ENCODE measurements around the gene PAPSS2.
"Not testable (repeated sequence)": the region's sequence is repeated elsewhere in the genome, so short reads cannot be mapped to it uniquely, and the experiment has no call there.

The PAPSS2 gene

DNA sequence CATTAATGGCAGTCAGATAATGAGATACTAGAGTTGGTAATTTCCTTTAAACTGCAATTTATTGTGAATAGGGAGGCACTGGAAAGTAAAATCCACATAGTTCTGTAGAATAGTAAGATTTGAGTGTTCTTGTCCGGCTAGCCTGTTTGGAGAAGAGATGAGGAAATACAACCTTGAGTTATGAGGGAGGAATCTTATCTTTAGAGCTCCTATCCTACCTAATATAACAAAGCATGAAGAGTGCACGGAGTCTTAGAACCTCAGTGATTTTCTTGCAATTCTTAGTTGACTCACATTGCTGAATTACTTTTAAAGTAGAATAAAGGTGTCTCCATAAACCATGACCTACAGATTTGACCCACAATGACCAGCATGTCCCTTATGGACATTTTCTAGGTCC, 84.9 kb downstream of the PAPSS2 start:
- Histone ChIP-seq H3K36me3 (ENCODE audit: control insufficient read depth in 4 of 4, insufficient read depth in 4 of 4, low read length in 3 of 4) (no peaks in the 10 kb centered on the region), H3K27me3 (replicated peaks in 2 of 5; ENCODE audit: control insufficient read depth in 4 of 5, insufficient read depth in 5 of 5, low read length in 4 of 5) (no peaks in the 10 kb centered on the region), H3K27ac (ENCODE audit: insufficient read depth in 1 of 2, low read depth in 1 of 2, low read length in 2 of 2, poor library complexity in 1 of 2, severe bottlenecking in 2 of 2) (no peak overlapping the region), H3K4me1 (ENCODE audit: control extremely low read depth in 1 of 4, control insufficient read depth in 4 of 4, insufficient read depth in 4 of 4, low read length in 3 of 4) (peaks cover 0 to 4% (median 0%) of the 10 kb centered on the region in 4 experiments), H3K9me3 (ENCODE audit: control extremely low read depth in 1 of 5, control insufficient read depth in 4 of 5, insufficient read depth in 2 of 5, low read depth in 1 of 5, low read length in 4 of 5) (no peaks in the 10 kb centered on the region), H3K4me3 (ENCODE audit: control insufficient read depth in 1 of 7, extremely low read depth in 1 of 7, insufficient read depth in 4 of 7, low read depth in 2 of 7, low read length in 6 of 7) (no peak overlapping the region)
- ChIA-PET CTCF (interaction anchor here (0.9 to 1.2 kb wide), 2 partner anchors 11 to 89 kb away, joined by 3 to 4 read pairs; no protein-coding TSS in a partner anchor), POLR2A (no interaction called here)
- DNase-seq, result no peak
- WGBS (ENCODE audit: insufficient coverage), result no CpG with 5 or more reads among the region's 2 CpGs

DNA sequence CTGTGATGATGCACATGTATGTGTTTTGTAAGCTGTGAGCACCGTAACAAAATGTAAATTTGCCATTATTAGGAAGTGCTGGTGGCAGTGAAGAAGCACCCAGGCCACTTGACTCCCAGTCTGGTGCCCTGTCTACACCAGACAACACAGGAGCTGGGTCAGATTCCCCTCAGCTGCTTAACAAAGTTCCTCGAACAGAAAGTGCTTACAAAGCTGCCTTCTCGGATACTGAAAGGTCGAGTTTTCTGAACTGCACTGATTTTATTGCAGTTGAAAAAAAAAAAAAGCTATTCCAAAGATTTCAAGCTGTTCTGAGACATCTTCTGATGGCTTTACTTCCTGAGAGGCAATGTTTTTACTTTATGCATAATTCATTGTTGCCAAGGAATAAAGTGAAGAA, 87.2 kb downstream of the PAPSS2 start:
- Histone ChIP-seq H3K27ac (ENCODE audit: insufficient read depth in 1 of 2, low read depth in 1 of 2, low read length in 2 of 2, poor library complexity in 1 of 2, severe bottlenecking in 2 of 2) (no peak overlapping the region), H3K27me3 (replicated peaks in 2 of 5; ENCODE audit: control insufficient read depth in 4 of 5, insufficient read depth in 5 of 5, low read length in 4 of 5) (no peaks in the 10 kb centered on the region), H3K9me3 (ENCODE audit: control extremely low read depth in 1 of 5, control insufficient read depth in 4 of 5, insufficient read depth in 2 of 5, low read depth in 1 of 5, low read length in 4 of 5) (no peaks in the 10 kb centered on the region), H3K4me3 (ENCODE audit: control insufficient read depth in 1 of 7, extremely low read depth in 1 of 7, insufficient read depth in 4 of 7, low read depth in 2 of 7, low read length in 6 of 7) (no peak overlapping the region), H3K4me1 (ENCODE audit: control extremely low read depth in 1 of 4, control insufficient read depth in 4 of 4, insufficient read depth in 4 of 4, low read length in 3 of 4) (peaks cover 4 to 17% (median 10%) of the 10 kb centered on the region in 4 experiments), H3K36me3 (ENCODE audit: control insufficient read depth in 4 of 4, insufficient read depth in 4 of 4, low read length in 3 of 4) (no peaks in the 10 kb centered on the region)
- WGBS (ENCODE audit: insufficient coverage), result 98% methylated on average over 4 of the region's 4 CpGs
- CTCF ChIA-PET, result no interaction called here
- no peak for DNase-seq
- POLR2A ChIA-PET, result no interaction called here

DNA sequence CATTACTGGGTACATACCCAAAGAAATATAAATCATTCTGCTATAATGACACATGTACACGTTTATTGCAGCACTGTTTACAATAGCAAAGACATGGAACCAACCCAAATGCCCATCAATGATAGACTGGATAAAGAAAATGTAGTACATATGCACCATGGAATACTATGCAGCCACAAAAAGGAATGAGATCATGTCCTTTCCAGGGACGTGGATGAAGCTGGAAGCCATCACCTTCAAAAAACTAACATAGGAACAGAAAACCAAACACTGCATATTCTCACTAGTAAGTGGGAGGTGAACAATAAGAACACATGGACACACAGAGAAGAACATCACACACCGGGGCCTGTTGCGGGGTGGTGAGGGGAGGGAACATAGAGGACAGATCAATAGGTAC, 88.6 kb downstream of the PAPSS2 start:
- CTCF ChIA-PET, result interaction anchor here (1.2 to 1.8 kb wide), 2 partner anchors 13 to 16 kb away, joined by 3 to 4 read pairs; no protein-coding TSS in a partner anchor
- DNase-seq; POLR2A ChIA-PET; H3K4me3 ChIP-seq (ENCODE audit: control insufficient read depth in 1 of 7, extremely low read depth in 1 of 7, insufficient read depth in 4 of 7, low read depth in 2 of 7, low read length in 6 of 7); H3K27me3 ChIP-seq (replicated peaks in 2 of 5; ENCODE audit: control insufficient read depth in 4 of 5, insufficient read depth in 5 of 5, low read length in 4 of 5); H3K9me3 ChIP-seq (ENCODE audit: control extremely low read depth in 1 of 5, control insufficient read depth in 4 of 5, insufficient read depth in 2 of 5, low read depth in 1 of 5, low read length in 4 of 5); H3K36me3 ChIP-seq (ENCODE audit: control insufficient read depth in 4 of 4, insufficient read depth in 4 of 4, low read length in 3 of 4); H3K27ac ChIP-seq (ENCODE audit: insufficient read depth in 1 of 2, low read depth in 1 of 2, low read length in 2 of 2, poor library complexity in 1 of 2, severe bottlenecking in 2 of 2): not testable (repeated sequence)
- WGBS (ENCODE audit: insufficient coverage), result no CpG with 5 or more reads among the region's 4 CpGs
- H3K4me1 ChIP-seq (ENCODE audit: control extremely low read depth in 1 of 4, control insufficient read depth in 4 of 4, insufficient read depth in 4 of 4, low read length in 3 of 4), result peaks cover 4 to 17% (median 10%) of the 10 kb centered on the region in 4 experiments

DNA sequence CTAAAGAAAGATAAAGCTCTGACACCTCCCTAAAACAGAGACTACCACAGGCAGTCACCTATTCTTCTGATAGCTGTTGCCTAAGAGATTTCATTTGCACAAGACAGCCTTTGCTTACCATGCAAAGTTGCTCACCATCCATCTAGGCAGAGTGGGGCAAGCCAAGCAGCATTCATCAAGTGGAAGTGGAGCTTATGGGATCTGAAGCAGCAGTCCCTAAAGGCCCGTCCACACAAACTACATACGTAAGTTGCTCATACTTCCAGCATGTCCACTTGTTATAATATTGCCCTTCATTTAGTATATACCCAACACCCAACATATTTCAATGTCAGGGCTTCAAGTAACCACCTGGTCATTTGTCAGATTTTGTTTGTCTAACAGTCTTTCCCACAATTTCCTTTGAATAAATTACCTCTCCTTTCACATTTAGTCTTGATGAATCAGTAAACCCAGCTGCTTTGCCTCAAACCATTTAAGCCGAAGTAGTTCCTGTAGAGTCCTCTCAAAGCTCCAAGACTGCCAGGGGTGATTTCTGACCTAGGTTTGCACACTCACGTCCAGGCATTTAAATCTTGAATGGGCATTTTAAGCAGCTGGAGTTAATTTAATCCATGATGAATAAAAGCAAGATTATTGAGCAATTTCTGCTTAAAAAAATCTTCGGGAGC, 90.5 kb downstream of the PAPSS2 start:
- Histone ChIP-seq H3K27me3 (replicated peaks in 2 of 5; ENCODE audit: control insufficient read depth in 4 of 5, insufficient read depth in 5 of 5, low read length in 4 of 5) (no peaks in the 10 kb centered on the region), H3K4me1 (ENCODE audit: control extremely low read depth in 1 of 4, control insufficient read depth in 4 of 4, insufficient read depth in 4 of 4, low read length in 3 of 4) (peaks cover 4 to 17% (median 10%) of the 10 kb centered on the region in 4 experiments), H3K9me3 (ENCODE audit: control extremely low read depth in 1 of 5, control insufficient read depth in 4 of 5, insufficient read depth in 2 of 5, low read depth in 1 of 5, low read length in 4 of 5) (no peaks in the 10 kb centered on the region), H3K36me3 (ENCODE audit: control insufficient read depth in 4 of 4, insufficient read depth in 4 of 4, low read length in 3 of 4) (peaks cover 0 to 10% (median 4%) of the 10 kb centered on the region in 4 experiments), H3K27ac (ENCODE audit: insufficient read depth in 1 of 2, low read depth in 1 of 2, low read length in 2 of 2, poor library complexity in 1 of 2, severe bottlenecking in 2 of 2) (no peak overlapping the region), H3K4me3 (ENCODE audit: control insufficient read depth in 1 of 7, extremely low read depth in 1 of 7, insufficient read depth in 4 of 7, low read depth in 2 of 7, low read length in 6 of 7) (no peak overlapping the region)
- ChIA-PET CTCF (interaction anchor here (0.9 to 2.4 kb wide), 4 partner anchors 11 to 811 kb away, joined by 3 to 12 read pairs (median 4); no protein-coding TSS in a partner anchor), POLR2A (no interaction called here)
- DNase-seq, result peak; percentile 12 to 60 (median 42)
- WGBS (ENCODE audit: insufficient coverage), result 43% methylated on average over 3 of the region's 5 CpGs

DNA sequence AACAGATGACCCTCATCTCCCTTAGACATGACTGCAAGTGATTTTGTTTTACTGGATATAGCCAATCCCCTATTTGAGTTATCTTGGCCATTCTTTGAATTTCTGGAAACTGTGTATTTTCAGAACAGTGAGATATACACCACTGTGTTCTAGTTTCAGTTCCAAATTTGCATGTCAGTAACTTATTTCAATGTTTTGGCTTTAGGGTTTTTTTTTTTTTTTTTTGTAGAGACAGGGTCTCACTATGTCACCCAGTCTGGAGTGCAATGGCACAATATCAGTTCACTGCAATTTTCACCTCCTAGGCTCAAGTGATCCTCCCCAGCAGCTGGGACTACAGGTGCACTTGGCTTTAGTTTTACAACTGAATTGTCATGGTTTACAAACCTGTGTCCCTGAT, 91.1 kb downstream of the PAPSS2 start:
- H3K4me3 ChIP-seq (ENCODE audit: control insufficient read depth in 1 of 7, extremely low read depth in 1 of 7, insufficient read depth in 4 of 7, low read depth in 2 of 7, low read length in 6 of 7), result no peak overlapping the region
- no peak overlapping the region for H3K27ac ChIP-seq (ENCODE audit: insufficient read depth in 1 of 2, low read depth in 1 of 2, low read length in 2 of 2, poor library complexity in 1 of 2, severe bottlenecking in 2 of 2)
- H3K4me1 ChIP-seq (ENCODE audit: control extremely low read depth in 1 of 4, control insufficient read depth in 4 of 4, insufficient read depth in 4 of 4, low read length in 3 of 4), result peaks cover 4 to 14% (median 10%) of the 10 kb centered on the region in 4 experiments
- no peaks in the 10 kb centered on the region for H3K27me3 ChIP-seq (replicated peaks in 2 of 5; ENCODE audit: control insufficient read depth in 4 of 5, insufficient read depth in 5 of 5, low read length in 4 of 5)
- POLR2A ChIA-PET, result no interaction called here
- H3K9me3 ChIP-seq (ENCODE audit: control extremely low read depth in 1 of 5, control insufficient read depth in 4 of 5, insufficient read depth in 2 of 5, low read depth in 1 of 5, low read length in 4 of 5), result no peaks in the 10 kb centered on the region
- no peak for DNase-seq
- CTCF ChIA-PET, result interaction anchor here (0.9 to 2.4 kb wide), 5 partner anchors 7 to 19 kb away, joined by 4 to 12 read pairs (median 5); no protein-coding TSS in a partner anchor
- H3K36me3 ChIP-seq (ENCODE audit: control insufficient read depth in 4 of 4, insufficient read depth in 4 of 4, low read length in 3 of 4), result peaks cover under 1 to 13% (median 8%) of the 10 kb centered on the region in 4 experiments

DNA sequence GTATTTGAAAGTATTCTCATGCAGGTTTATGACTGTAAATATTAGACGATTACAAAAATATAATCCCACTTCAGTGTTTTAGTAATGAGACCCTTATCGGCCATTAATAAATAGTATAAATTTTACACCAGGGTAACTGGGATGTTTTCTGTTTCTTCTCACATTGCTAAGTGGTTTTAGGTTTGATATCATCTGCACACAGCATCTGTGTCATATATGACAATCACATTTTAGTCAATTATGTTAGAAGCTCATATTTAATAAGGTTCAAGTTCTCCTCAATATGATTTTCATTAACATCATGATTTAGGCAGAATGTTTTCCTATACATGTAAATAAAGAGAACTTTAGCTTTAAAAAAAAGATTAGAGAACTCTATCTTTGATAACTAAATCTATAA, 91.6 kb downstream of the PAPSS2 start:
- no peak overlapping the region for H3K27ac ChIP-seq (ENCODE audit: insufficient read depth in 1 of 2, low read depth in 1 of 2, low read length in 2 of 2, poor library complexity in 1 of 2, severe bottlenecking in 2 of 2)
- peaks cover 6 to 18% (median 13%) of the 10 kb centered on the region in 4 experiments for H3K36me3 ChIP-seq (ENCODE audit: control insufficient read depth in 4 of 4, insufficient read depth in 4 of 4, low read length in 3 of 4)
- no peaks in the 10 kb centered on the region for H3K27me3 ChIP-seq (replicated peaks in 2 of 5; ENCODE audit: control insufficient read depth in 4 of 5, insufficient read depth in 5 of 5, low read length in 4 of 5)
- peaks cover 4 to 14% (median 10%) of the 10 kb centered on the region in 4 experiments for H3K4me1 ChIP-seq (ENCODE audit: control extremely low read depth in 1 of 4, control insufficient read depth in 4 of 4, insufficient read depth in 4 of 4, low read length in 3 of 4)
- no CpG with 5 or more reads among the region's 2 CpGs for WGBS (ENCODE audit: insufficient coverage)
- ChIA-PET POLR2A (no interaction called here), CTCF (interaction anchor here (0.9 to 2.4 kb wide), 4 partner anchors 8 to 18 kb away, joined by 4 to 12 read pairs (median 6); no protein-coding TSS in a partner anchor)
- H3K9me3 ChIP-seq (ENCODE audit: control extremely low read depth in 1 of 5, control insufficient read depth in 4 of 5, insufficient read depth in 2 of 5, low read depth in 1 of 5, low read length in 4 of 5), result no peaks in the 10 kb centered on the region
- no peak overlapping the region for H3K4me3 ChIP-seq (ENCODE audit: control insufficient read depth in 1 of 7, extremely low read depth in 1 of 7, insufficient read depth in 4 of 7, low read depth in 2 of 7, low read length in 6 of 7)
- no peak for DNase-seq

DNA sequence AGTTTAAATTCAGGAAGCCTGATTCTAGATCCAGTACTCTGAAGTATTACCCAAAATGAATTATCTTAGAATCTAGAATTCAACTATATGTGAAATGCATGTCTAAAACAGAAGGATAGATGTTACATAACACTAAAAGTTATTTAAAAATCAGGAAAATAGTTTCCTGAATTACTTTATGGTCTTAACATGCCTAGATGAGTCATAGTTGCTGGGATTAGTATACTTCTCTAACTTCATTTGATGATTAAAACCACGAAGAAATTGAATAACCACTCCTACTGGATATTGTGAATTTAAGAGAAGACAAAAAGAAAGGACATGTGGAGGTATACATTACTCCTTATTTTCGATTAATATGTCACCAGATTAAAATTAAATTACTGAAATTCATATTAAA, 92.9 kb downstream of the PAPSS2 start:
- peaks cover 4 to 14% (median 10%) of the 10 kb centered on the region in 4 experiments for H3K4me1 ChIP-seq (ENCODE audit: control extremely low read depth in 1 of 4, control insufficient read depth in 4 of 4, insufficient read depth in 4 of 4, low read length in 3 of 4)
- H3K27ac ChIP-seq (ENCODE audit: insufficient read depth in 1 of 2, low read depth in 1 of 2, low read length in 2 of 2, poor library complexity in 1 of 2, severe bottlenecking in 2 of 2), result no peak overlapping the region
- POLR2A ChIA-PET, result no interaction called here
- CTCF ChIA-PET, result no interaction called here
- H3K36me3 ChIP-seq (ENCODE audit: control insufficient read depth in 4 of 4, insufficient read depth in 4 of 4, low read length in 3 of 4), result peaks cover 6 to 23% (median 16%) of the 10 kb centered on the region in 4 experiments
- DNase-seq, result no peak
- H3K4me3 ChIP-seq (ENCODE audit: control insufficient read depth in 1 of 7, extremely low read depth in 1 of 7, insufficient read depth in 4 of 7, low read depth in 2 of 7, low read length in 6 of 7), result no peak overlapping the region
- H3K27me3 ChIP-seq (replicated peaks in 2 of 5; ENCODE audit: control insufficient read depth in 4 of 5, insufficient read depth in 5 of 5, low read length in 4 of 5), result no peaks in the 10 kb centered on the region
- WGBS (ENCODE audit: insufficient coverage), result no CpG with 5 or more reads among the region's 2 CpGs
- H3K9me3 ChIP-seq (ENCODE audit: control extremely low read depth in 1 of 5, control insufficient read depth in 4 of 5, insufficient read depth in 2 of 5, low read depth in 1 of 5, low read length in 4 of 5), result no peaks in the 10 kb centered on the region

Data from common myeloid progenitor, CD34-positive (primary cell).